Activated T-cell treated with anti-CD3 and anti-CD28 coated beads, Interleukin-2, amount 50 U/mL, for 4 hours (primary cell): ENCODE measurements around the gene WFIKKN1. TPM values are rescaled to one million over a fixed set of nuclear protein-coding genes. Genes with fewer than 3 reads are reported as not detected.

Experiments
- ATAC-seq, 2 donors: fragments of 200-7000 bp; cut with Tn5 transposase; one replicate each; pipeline ENCODE4 v1.10.0; 2021
- DNase-seq: peaks from one replicate; pipeline ENCODE4 v3.0.0-alpha.2; 2020
- H3K27me3 Mint-ChIP-seq: one replicate; pipeline ENCODE4 v1.8.0; 2021; ENCODE audit warnings: low read depth, mixed read lengths
- H3K36me3 Mint-ChIP-seq: one replicate; pipeline ENCODE4 v1.8.0; 2022; ENCODE audit warnings: mixed read lengths; ENCODE audit not compliant: insufficient read depth
- H3K4me1 Mint-ChIP-seq: one replicate; pipeline ENCODE4 v1.8.0; 2021; ENCODE audit warnings: low read depth, mixed read lengths
- H3K4me3 Mint-ChIP-seq: one replicate; pipeline ENCODE4 v1.8.0; 2021; ENCODE audit warnings: mild to moderate bottlenecking, moderate library complexity, mixed read lengths
- H3K9me3 Mint-ChIP-seq: one replicate; pipeline ENCODE4 v1.8.0; 2021; ENCODE audit warnings: mixed read lengths
- total RNA-seq, 3 donors: library from RNA; stranded (reverse); gene quantifications; one replicate each; pipeline ENCODE4 v1.2.1, GENCODE V29; 2021

The WFIKKN1 gene
- total RNA-seq, 3 donors from 2014 or later: 0.40 to 0.71 (median 0.49) TPM

DNA sequence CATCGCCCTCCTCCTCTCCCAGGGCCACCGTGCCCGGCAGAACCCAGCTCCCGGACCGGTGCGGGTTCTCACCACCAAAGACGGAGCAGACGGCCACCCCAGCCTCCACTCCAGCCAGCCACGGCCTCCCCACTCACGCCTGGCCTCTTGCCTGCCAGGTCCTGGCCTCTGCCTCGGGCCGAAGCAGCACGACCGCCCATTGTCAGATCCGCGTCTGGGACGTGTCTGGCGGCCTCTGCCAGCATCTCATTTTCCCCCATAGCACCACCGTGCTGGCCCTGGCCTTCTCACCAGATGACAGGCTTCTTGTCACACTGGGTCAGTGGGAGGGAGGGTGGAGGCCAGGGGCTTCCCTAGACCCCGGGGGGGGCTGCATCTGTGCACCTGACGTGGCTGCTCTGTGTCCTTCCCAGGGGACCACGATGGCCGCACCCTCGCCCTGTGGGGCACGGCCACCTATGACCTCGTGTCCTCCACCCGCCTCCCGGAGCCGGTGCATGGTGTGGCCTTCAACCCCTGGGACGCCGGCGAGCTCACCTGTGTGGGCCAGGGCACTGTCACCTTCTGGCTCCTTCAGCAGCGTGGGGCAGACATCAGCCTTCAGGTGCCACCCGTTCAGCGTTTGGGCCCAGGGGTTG is 30.5 kb downstream of the WFIKKN1 start:
- DNase-seq (no peak), ATAC-seq (peak in 1 of 2 donors; percentile 6)
- peaks cover 4% of the 10 kb centered on the region for H3K4me1 Mint-ChIP-seq
- no peak overlapping the region for H3K4me3 Mint-ChIP-seq
- H3K36me3 Mint-ChIP-seq: no peaks in the 10 kb centered on the region
- H3K27me3 Mint-ChIP-seq: no peaks in the 10 kb centered on the region
- no peaks in the 10 kb centered on the region for H3K9me3 Mint-ChIP-seq

DNA sequence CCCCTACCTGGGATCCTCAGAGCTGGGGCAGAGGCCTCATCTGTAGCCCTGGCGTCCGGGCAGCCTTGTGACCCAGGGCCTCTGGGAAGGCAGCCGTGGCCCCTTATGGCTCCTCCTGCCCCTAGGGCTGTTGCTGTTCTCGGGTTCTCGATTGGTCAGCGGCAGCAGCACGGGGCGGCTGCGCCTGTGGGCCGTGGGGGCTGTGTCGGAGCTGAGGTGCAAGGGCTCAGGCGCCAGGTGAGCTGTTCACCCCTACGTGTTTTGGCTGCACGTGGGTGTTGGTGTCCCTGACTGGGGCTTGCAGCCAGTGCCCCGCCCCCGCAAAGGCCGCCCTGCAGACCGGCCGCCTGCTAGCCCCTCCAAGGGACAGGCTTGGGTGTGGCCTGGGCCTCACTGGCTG is 31.3 kb downstream of the WFIKKN1 start:
- Mint-ChIP-seq H3K4me3 (no peak overlapping the region), H3K9me3 (no peaks in the 10 kb centered on the region), H3K27me3 (no peaks in the 10 kb centered on the region), H3K36me3 (no peaks in the 10 kb centered on the region), H3K4me1 (peaks cover 4% of the 10 kb centered on the region)
- ATAC-seq (no peak), DNase-seq (no peak)

DNA sequence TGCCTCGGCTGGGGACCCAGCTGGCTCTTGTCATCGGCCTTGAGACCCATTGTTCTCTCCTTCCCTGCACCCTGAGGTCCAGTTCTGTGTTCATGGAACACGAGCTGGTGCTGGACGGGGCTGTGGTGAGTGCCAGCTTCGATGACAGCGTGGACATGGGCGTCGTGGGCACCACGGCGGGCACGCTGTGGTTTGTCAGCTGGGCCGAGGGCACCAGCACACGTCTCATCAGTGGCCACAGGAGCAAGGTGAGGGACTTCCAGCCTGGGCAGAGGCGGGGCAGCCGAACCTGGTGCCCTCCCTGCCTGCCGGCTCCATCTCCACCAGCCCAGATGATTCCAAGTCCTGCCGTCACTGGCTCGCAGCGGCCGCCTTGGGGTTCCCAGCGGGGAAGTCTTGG is 31.8 kb downstream of the WFIKKN1 start:
- no peak overlapping the region for H3K4me3 Mint-ChIP-seq
- H3K36me3 Mint-ChIP-seq: no peaks in the 10 kb centered on the region
- ATAC-seq: no peak
- peaks cover 7% of the 10 kb centered on the region for H3K4me1 Mint-ChIP-seq
- H3K27me3 Mint-ChIP-seq: no peaks in the 10 kb centered on the region
- no peak for DNase-seq
- no peaks in the 10 kb centered on the region for H3K9me3 Mint-ChIP-seq

DNA sequence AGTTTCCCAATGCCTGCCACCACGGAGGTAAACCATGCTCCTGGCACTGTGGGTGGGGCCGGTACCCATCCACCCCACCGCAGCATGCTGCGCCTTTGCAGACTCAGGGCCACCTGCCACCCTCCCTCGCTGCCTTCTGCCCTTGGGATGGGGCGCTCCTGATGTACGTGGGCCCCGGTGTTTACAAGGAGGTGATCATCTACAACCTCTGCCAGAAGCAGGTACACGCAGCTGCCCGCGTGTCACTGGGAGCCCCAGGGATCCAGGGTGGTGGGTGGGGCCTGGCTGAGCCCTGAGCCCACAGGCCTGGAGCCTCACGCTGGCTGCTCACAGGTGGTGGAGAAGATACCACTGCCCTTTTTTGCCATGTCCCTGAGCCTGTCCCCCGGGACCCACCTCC is 35.8 kb downstream of the WFIKKN1 start:
- Mint-ChIP-seq H3K4me1 (peaks cover 7% of the 10 kb centered on the region), H3K36me3 (peaks cover 3% of the 10 kb centered on the region), H3K27me3 (no peaks in the 10 kb centered on the region), H3K4me3 (no peak overlapping the region), H3K9me3 (no peaks in the 10 kb centered on the region)
- DNase-seq (no peak), ATAC-seq (no peak)

DNA sequence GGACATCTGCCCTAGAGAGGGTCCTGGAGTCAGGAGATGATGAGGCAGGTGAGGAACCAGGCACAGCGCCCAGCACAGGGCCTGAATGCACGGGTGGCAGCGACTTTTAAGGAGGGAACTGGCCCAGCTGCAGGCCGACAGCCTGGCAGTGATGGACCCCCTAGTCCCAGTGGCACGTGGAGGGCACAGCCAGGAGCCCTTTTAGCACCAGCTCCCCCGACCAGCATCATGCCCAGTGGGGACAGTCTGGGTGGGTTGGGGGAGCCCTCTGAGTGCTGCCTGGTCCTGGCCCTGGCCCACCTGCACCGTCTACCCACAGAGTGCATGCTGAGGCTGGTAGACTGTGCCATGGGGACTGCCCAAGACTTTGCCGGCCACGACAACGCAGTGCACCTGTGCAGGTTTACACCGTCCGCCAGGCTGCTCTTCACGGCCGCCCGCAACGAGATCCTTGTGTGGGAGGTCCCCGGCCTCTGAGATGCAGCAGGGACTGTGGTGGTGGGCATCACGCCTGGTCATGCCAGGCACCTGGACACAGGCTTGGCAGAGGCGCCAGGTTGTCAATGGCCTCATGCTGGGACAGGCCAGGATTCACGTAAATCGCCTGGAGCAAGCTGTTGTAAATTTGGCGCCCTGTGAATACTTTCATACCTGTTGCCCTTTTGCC is 36.5 kb downstream of the WFIKKN1 start:
- peak overlapping the region; percentile 80 for H3K4me3 Mint-ChIP-seq

DNA sequence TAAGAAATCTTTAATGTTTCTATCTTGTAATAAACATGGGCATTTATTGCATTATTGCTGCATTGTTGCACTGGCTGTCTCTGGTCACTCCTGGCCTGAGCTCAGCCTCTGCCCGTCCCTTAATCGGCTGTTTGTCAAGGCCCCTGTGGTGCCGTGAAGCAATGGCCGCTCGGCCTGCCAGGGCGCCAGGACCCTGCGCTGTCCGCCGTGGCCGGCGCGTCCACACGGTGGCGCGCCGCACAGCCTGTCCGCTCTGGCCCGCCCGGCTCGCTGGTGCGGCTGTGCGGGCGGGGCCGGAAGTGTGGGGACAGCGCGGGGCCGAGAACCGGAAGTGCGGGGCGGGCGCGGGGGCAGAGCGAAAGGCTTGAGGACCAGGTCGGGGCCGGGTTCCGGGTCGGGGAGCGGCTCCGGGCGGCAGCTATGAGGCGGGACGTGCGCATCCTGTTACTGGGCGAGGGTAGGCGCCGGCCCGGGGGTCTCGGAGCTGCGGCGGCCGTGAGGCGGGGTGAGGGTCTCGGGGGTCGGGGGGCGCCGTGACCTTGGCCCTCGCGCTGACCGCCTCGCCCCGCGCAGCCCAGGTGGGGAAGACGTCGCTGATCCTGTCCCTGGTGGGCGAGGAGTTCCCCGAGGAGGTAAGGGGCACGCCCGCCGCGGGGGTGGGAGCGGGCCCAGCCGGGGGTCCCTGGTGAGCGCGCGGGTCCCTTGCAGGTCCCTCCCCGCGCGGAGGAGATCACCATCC is 37.2 kb downstream of the WFIKKN1 start, which contains the start of gene RHOT2:
TSS of gene RHOT2 (plus strand) at position 353 of the 739 bp plus-strand sequence. CDS start at position 421, 68 bp downstream.
- DNase-seq (peak; percentile 88), ATAC-seq (peak; percentile 96 to 97)
- H3K4me3 Mint-ChIP-seq: peak within 1 kb of the TSS; percentile 80
- H3K4me1 Mint-ChIP-seq: peaks cover 7% of the 10 kb centered on the region
- no peaks in the 10 kb centered on the region for H3K27me3 Mint-ChIP-seq
- peaks cover 5% of the 10 kb centered on the region for H3K36me3 Mint-ChIP-seq
- H3K9me3 Mint-ChIP-seq: no peaks in the 10 kb centered on the region

More for the DNA sequence above, 36.5 kb downstream of the WFIKKN1 start:
- Mint-ChIP-seq H3K4me1 (peaks cover 7% of the 10 kb centered on the region), H3K9me3 (no peaks in the 10 kb centered on the region), H3K27me3 (no peaks in the 10 kb centered on the region), H3K36me3 (peaks cover 3% of the 10 kb centered on the region)
- no peak for DNase-seq
- no peak for ATAC-seq

DNA sequence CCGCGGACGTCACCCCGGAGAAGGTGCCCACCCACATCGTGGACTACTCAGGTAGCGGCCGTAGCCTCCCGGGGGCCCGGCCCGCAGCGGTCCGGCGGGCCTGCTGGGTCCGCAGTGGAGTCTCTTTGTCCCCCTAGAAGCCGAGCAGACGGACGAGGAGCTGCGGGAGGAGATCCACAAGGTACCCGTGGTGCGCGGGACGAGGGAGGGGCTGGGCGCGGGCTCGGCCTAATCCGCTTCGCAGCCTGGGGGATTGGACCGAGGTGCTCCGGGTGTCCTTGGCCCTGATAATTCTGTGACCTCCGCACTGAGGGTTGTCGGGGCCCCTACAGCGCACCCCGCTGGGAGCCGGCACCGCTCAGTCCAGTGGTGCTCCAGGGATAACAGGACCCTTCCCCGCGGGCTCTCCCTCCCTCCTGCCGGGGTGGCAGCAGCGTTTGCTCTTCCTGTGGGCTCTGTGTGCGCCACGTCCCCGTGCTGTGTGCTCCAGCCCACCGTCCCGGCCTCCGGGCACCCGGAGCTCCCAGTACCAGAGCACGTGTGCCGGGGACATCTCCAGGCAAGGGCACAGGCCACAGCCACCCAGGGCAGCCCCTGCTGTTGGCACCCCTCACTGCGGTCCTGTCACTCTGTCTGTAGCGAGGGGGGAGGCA is 37.9 kb downstream of the WFIKKN1 start:
- peaks cover 7% of the 10 kb centered on the region for H3K4me1 Mint-ChIP-seq
- no peaks in the 10 kb centered on the region for H3K27me3 Mint-ChIP-seq
- no peak for DNase-seq
- H3K9me3 Mint-ChIP-seq: no peaks in the 10 kb centered on the region
- peak overlapping the region; percentile 80 for H3K4me3 Mint-ChIP-seq
- ATAC-seq: peak; percentile 7 to 12
- H3K36me3 Mint-ChIP-seq: peaks cover 6% of the 10 kb centered on the region

DNA sequence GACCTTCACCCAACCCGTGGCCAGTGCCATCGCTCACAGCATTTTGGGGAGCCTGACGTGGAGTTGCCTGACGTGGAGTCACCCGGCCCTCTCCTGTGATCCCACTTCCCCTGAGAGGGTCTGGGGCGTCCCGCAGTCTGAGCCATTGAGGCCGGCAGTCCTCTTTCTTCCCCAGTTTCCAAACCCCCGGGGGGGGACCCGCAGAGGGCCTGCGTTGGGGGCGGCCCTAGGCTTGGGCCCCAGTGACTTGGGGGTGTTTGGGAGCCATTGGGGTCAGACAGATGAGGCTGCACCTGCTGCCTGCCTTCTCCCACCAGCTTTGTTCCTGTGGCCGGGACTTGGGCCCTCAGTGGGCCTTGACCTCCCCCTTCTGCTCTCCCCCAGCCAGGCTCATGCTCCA is 38.9 kb downstream of the WFIKKN1 start:
- peak overlapping the region; percentile 80 for H3K4me3 Mint-ChIP-seq
- H3K36me3 Mint-ChIP-seq: peaks cover 6% of the 10 kb centered on the region
- H3K27me3 Mint-ChIP-seq: peaks cover under 1% of the 10 kb centered on the region
- H3K9me3 Mint-ChIP-seq: no peaks in the 10 kb centered on the region
- peaks cover 7% of the 10 kb centered on the region for H3K4me1 Mint-ChIP-seq
- ATAC-seq (no peak), DNase-seq (no peak)

DNA sequence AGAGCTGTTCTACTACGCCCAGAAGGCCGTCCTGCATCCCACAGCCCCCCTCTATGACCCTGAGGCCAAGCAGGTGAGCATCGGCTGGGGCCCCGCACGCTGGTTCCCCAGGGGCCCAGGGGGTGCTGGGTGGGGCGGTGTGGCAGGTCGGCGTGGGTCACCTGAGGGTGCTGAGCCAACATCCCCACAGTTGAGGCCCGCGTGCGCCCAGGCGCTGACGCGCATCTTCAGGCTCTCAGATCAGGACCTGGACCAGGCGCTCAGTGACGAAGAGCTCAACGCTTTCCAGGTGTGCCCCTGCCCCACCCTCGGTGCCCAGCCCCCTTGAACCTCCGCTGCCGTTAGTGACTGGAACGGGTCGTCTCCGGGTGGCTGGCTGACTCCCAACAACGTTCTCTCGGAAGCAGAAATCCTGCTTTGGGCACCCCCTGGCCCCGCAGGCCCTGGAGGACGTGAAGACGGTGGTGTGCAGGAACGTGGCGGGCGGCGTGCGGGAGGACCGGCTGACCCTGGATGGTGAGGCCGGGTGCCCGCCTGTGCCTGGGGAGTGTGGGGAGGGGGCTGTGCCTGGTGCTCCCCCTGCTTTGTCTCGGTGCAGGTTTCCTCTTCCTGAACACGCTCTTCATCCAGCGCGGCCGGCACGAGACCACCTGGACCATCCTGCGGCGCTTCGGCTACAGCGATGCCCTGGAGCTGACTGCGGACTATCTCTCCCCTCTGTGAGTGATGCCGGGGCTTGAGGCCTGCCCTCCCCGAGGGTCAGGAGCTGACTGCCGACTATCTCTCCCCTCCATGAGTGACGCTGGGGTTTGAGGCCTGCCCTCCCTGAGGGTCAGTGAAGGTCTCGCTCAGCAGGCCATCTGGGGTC is 39.9 kb downstream of the WFIKKN1 start:
- Mint-ChIP-seq H3K9me3 (no peaks in the 10 kb centered on the region), H3K4me1 (peaks cover 11% of the 10 kb centered on the region), H3K36me3 (peaks cover 6% of the 10 kb centered on the region), H3K27me3 (peaks cover 6% of the 10 kb centered on the region), H3K4me3 (peak overlapping the region; percentile 42)
- DNase-seq (no peak), ATAC-seq (no peak)

DNA sequence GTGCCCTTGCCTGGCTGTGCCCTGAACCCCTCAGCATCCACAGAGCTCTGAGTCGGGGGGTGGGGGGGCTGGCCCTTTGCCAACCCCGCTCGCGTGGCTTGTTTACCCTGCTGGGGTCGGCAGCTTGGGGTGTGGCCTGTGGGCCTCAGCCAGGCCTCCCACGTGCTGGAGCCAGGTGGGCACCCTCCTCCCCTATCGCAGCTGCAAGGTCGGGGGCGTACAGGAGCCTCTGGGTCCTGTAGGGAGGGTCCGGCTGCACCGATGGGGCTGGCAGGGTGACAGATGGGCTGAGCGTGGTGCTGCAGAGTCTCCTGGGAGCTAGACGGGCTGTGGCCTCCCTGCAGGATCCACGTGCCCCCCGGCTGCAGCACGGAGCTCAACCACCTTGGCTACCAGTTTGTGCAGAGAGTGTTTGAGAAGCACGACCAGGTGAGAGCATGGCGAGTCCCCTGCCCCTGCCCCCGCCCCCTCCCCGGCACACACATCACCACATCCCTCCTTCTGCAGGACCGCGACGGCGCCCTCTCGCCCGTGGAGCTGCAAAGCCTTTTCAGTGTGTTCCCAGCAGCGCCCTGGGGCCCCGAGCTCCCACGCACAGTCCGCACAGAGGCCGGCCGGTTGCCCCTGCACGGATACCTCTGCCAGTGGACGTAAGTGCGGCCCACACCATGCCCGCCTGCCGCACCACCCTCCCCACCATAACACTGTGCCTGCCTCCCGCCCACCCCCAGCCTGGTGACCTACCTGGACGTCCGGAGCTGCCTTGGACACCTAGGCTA is 40.8 kb downstream of the WFIKKN1 start:
- Mint-ChIP-seq H3K36me3 (peaks cover 6% of the 10 kb centered on the region), H3K4me1 (peaks cover 11% of the 10 kb centered on the region), H3K27me3 (peaks cover 6% of the 10 kb centered on the region), H3K4me3 (no peak overlapping the region), H3K9me3 (no peaks in the 10 kb centered on the region)
- DNase-seq (no peak), ATAC-seq (no peak)

DNA sequence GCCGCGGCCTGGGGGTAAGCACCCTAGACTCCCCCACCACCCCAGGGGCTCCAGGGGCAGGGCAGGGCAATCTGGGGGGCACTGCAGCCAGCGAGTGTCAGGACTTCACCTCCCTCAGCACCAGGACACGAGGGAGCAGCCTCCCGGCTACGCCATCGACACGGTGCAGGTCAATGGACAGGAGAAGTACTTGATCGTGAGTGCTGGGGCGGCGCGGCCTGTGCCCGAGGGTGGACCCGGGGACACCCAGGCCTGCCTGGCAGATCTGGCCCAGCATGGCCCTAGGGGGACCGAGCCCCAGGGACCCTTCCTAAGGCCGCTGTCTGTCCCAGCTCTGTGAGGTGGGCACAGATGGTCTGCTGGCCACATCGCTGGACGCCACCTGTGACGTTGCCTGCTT is 41.6 kb downstream of the WFIKKN1 start:
- Mint-ChIP-seq H3K9me3 (no peaks in the 10 kb centered on the region), H3K36me3 (peaks cover 6% of the 10 kb centered on the region), H3K4me3 (no peak overlapping the region), H3K27me3 (peaks cover 11% of the 10 kb centered on the region), H3K4me1 (peaks cover 11% of the 10 kb centered on the region)
- ATAC-seq: no peak
- no peak for DNase-seq

DNA sequence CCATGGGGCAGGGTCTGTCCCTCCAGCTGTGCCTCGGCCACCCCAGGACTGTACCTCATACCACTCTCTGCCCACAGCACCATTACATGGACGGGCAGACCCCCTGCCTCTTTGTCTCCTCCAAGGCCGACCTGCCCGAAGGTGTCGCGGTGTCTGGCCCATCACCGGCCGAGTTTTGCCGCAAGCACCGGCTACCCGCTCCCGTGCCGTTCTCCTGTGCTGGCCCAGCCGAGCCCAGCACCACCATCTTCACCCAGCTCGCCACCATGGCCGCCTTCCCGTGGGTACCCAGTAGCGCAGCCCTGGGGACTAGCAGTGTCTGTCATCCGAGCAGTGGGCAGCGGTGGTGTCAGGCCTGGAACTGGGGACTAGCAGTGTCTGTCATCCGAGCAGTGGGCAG is 42.1 kb downstream of the WFIKKN1 start:
- no peak for ATAC-seq
- no peak for DNase-seq
- H3K9me3 Mint-ChIP-seq: no peaks in the 10 kb centered on the region
- peaks cover 6% of the 10 kb centered on the region for H3K36me3 Mint-ChIP-seq
- H3K4me1 Mint-ChIP-seq: peaks cover 7% of the 10 kb centered on the region
- H3K4me3 Mint-ChIP-seq: no peak overlapping the region
- H3K27me3 Mint-ChIP-seq: peaks cover 11% of the 10 kb centered on the region

DNA sequence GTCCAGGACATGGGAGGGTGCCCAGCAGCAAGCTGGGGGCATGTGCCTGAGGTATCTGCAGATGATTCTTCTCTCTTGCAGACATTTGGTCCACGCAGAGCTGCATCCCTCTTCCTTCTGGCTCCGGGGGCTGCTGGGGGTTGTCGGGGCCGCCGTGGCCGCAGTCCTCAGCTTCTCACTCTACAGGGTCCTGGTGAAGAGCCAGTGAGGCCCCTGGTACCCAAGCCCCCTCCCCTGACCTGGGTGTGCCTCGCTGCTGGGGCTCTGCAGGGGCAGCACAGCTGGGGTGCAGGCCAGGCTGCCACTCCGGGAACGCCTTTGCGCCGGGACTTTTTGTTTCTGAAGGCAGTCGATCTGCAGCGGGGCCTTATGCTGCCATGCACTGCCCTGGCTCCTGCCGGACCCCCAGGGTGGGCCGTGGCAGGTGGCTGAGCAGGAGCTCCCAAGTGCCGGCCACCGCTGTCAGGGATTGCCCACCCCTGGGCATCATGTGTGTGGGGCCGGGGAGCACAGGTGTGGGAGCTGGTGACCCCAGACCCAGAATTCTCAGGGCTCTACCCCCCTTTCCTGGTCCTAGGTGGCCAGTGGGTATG is 42.7 kb downstream of the WFIKKN1 start:
- peaks cover 7% of the 10 kb centered on the region for H3K4me1 Mint-ChIP-seq
- H3K9me3 Mint-ChIP-seq: no peaks in the 10 kb centered on the region
- no peak for ATAC-seq
- no peak for DNase-seq
- H3K27me3 Mint-ChIP-seq: peaks cover 11% of the 10 kb centered on the region
- H3K36me3 Mint-ChIP-seq: peaks cover 6% of the 10 kb centered on the region
- no peak overlapping the region for H3K4me3 Mint-ChIP-seq
